Caco-2 (cell line): Measurements from ENCODE around the gene ACTL8. TPM values are rescaled to one million over a fixed set of nuclear protein-coding genes. Genes with fewer than 3 reads are reported as not detected.

Experiments used
- BruUV-seq: library from RNA; stranded (reverse); fragments of 400-500 nt; replicated peaks from 2 replicates; lab custom pipeline; 2021; lab: Mats Ljungman, UMichigan
- CTCF ChIA-PET: fragments of 300-600 bp; sonication (Branson Sonifier 250); formaldehyde crosslinking; loops from one replicate; lab custom pipeline; 2022; ENCODE audit warnings: antibody characterized with exemption; lab: Charles Lee
- POLR2A ChIA-PET: fragments of 300-600 bp; sonication (Branson Sonifier 250); formaldehyde crosslinking; loops from one replicate; lab custom pipeline; 2022; ENCODE audit warnings: antibody characterized with exemption; lab: Charles Lee
- DNase-seq, 2 experiments: peaks; one replicate each; pipeline versions ENCODE4 v3.0.0 to v3.0.0-alpha.2; 2020 to 2022
- H3K27me3 ChIP-seq: replicated peaks from 2 replicates; pipeline ENCODE4 v1.6.0; 2011; ENCODE audit warnings: low read length; ENCODE audit not compliant: control insufficient read depth, insufficient read depth
- H3K36me3 ChIP-seq: 2 replicates; pipeline ENCODE4 v1.5.1; 2011; ENCODE audit warnings: low read length; ENCODE audit not compliant: control insufficient read depth, insufficient read depth
- H3K4me1 ChIP-seq: fragments of 250-450 bp; sonication (Bioruptor Pico); 2 replicates; pipeline ENCODE4 v1.5.1; 2020; ENCODE audit warnings: mild to moderate bottlenecking
- H3K4me3 ChIP-seq: 2 replicates; pipeline ENCODE4 v1.5.1; 2011; ENCODE audit warnings: low read depth, mild to moderate bottlenecking, control low read depth, low read length
- H3K9me3 ChIP-seq: fragments of 250-450 bp; sonication (Bioruptor Pico); 2 replicates; pipeline ENCODE4 v1.5.1; 2020; ENCODE audit warnings: mild to moderate bottlenecking, moderate library complexity
- H3K27ac Mint-ChIP-seq: one replicate; pipeline ENCODE4 v1.8.0; 2022; ENCODE audit warnings: mixed read lengths; ENCODE audit not compliant: unreplicated experiment
- H3K27me3 Mint-ChIP-seq: one replicate; pipeline ENCODE4 v1.8.0; 2022; ENCODE audit warnings: mixed read lengths; ENCODE audit not compliant: insufficient read depth, unreplicated experiment
- H3K36me3 Mint-ChIP-seq: one replicate; pipeline ENCODE4 v1.8.0; 2022; ENCODE audit warnings: mild to moderate bottlenecking, mixed read lengths; ENCODE audit not compliant: insufficient read depth, unreplicated experiment
- H3K4me1 Mint-ChIP-seq: one replicate; pipeline ENCODE4 v1.8.0; 2022; ENCODE audit warnings: low read depth, mixed read lengths; ENCODE audit not compliant: unreplicated experiment
- H3K4me3 Mint-ChIP-seq: one replicate; pipeline ENCODE4 v1.8.0; 2022; ENCODE audit warnings: mild to moderate bottlenecking, moderate library complexity, mixed read lengths; ENCODE audit not compliant: unreplicated experiment
- H3K9me3 Mint-ChIP-seq: one replicate; pipeline ENCODE4 v1.8.0; 2022; ENCODE audit warnings: mixed read lengths; ENCODE audit not compliant: unreplicated experiment
- CTCF ChIP-seq, 2 experiments: fragments of 200-600 bp in 1 of 2; IDR thresholded peaks; 1 replicate in 1 of 2; 2 replicates in 1 of 2; pipeline versions ENCODE4 v1.5.1 to v1.8.0; 2011 to 2022; ENCODE audit warnings: antibody characterized with exemption in 1 of 2, control low read depth in 1 of 2, inconsistent platforms in 1 of 2, low read depth in 1 of 2, low read length in 1 of 2, mild to moderate bottlenecking in 1 of 2, moderate library complexity in 1 of 2; ENCODE audit not compliant: insufficient read depth in 1 of 2, severe bottlenecking in 1 of 2, unreplicated experiment in 1 of 2
- intact Hi-C: fragments of 100-400 bp; cut with micrococcal nuclease; formaldehyde crosslinking; loops from one replicate; pipeline ENCODE4 v1.10.0; 2022; ENCODE audit not compliant: unreplicated experiment
- total RNA-seq: library from RNA; stranded (reverse); gene quantifications from 2 replicates; pipeline ENCODE4 v1.2.3, GENCODE V29; 2022

ACTL8 gene
- total RNA-seq, 1 experiment from 2014 or later = 79.3 TPM

GRCh38 chr1:17743008-17743647, 12.0 kb upstream of the ACTL8 start:
- Mint-ChIP-seq H3K36me3 (no peaks in the 10 kb centered on the region), H3K27me3 (peaks cover 8% of the 10 kb centered on the region), H3K4me1 (no peaks in the 10 kb centered on the region), H3K27ac (no peak overlapping the region), H3K4me3 (no peak overlapping the region), H3K9me3 (no peaks in the 10 kb centered on the region)
- BruUV-seq = no TSS peak
- no peaks in the 10 kb centered on the region for H3K9me3 ChIP-seq
- H3K4me3 ChIP-seq = no peak overlapping the region
- POLR2A ChIA-PET = no interaction called here
- intact Hi-C loops = no loop called here
- DNase-seq = no peak
- no peaks in the 10 kb centered on the region for H3K4me1 ChIP-seq
- CTCF ChIA-PET = no interaction called here
- no peaks in the 10 kb centered on the region for H3K36me3 ChIP-seq
- TF ChIP-seq CTCF (IDR thresholded peaks at IDR 0.05; ENCODE audit: insufficient read depth in 1 of 2, low read depth in 1 of 2, low read length in 1 of 2, severe bottlenecking in 1 of 2, unreplicated experiment in 1 of 2) = no peak
- H3K27me3 ChIP-seq = no peaks in the 10 kb centered on the region

GRCh38 chr1:17743925-17744324, 11.2 kb upstream of the ACTL8 start:
- ChIA-PET CTCF (no interaction called here), POLR2A (no interaction called here)
- no TSS peak for BruUV-seq
- TF ChIP-seq CTCF (IDR thresholded peaks at IDR 0.05; ENCODE audit: insufficient read depth in 1 of 2, low read depth in 1 of 2, low read length in 1 of 2, severe bottlenecking in 1 of 2, unreplicated experiment in 1 of 2) = no peak
- H3K9me3 Mint-ChIP-seq = no peaks in the 10 kb centered on the region
- no peaks in the 10 kb centered on the region for H3K4me1 ChIP-seq
- H3K4me1 Mint-ChIP-seq = no peaks in the 10 kb centered on the region
- H3K27ac Mint-ChIP-seq = no peak overlapping the region
- intact Hi-C loops = no loop called here
- no peaks in the 10 kb centered on the region for H3K36me3 ChIP-seq
- no peaks in the 10 kb centered on the region for H3K36me3 Mint-ChIP-seq
- no peaks in the 10 kb centered on the region for H3K27me3 ChIP-seq
- no peaks in the 10 kb centered on the region for H3K9me3 ChIP-seq
- peaks cover 8% of the 10 kb centered on the region for H3K27me3 Mint-ChIP-seq
- H3K4me3 Mint-ChIP-seq = no peak overlapping the region
- DNase-seq = no peak
- H3K4me3 ChIP-seq = no peak overlapping the region

GRCh38 chr1:17744666-17745478, 10.3 kb upstream of the ACTL8 start:
- Mint-ChIP-seq H3K27ac (no peak overlapping the region), H3K4me3 (no peak overlapping the region), H3K27me3 (peaks cover 8% of the 10 kb centered on the region), H3K36me3 (no peaks in the 10 kb centered on the region), H3K9me3 (no peaks in the 10 kb centered on the region), H3K4me1 (no peaks in the 10 kb centered on the region)
- H3K4me3 ChIP-seq = no peak overlapping the region
- no peak for TF ChIP-seq CTCF (IDR thresholded peaks at IDR 0.05; ENCODE audit: insufficient read depth in 1 of 2, low read depth in 1 of 2, low read length in 1 of 2, severe bottlenecking in 1 of 2, unreplicated experiment in 1 of 2)
- ChIA-PET POLR2A (no interaction called here), CTCF (interaction anchor here (1.4 kb wide), 1 partner anchor 84 kb away, joined by 10 read pairs; no protein-coding TSS in a partner anchor)
- H3K9me3 ChIP-seq = no peaks in the 10 kb centered on the region
- intact Hi-C loops = no loop called here
- H3K27me3 ChIP-seq = no peaks in the 10 kb centered on the region
- H3K4me1 ChIP-seq = no peaks in the 10 kb centered on the region
- no peak for DNase-seq
- BruUV-seq = no TSS peak
- H3K36me3 ChIP-seq = no peaks in the 10 kb centered on the region
